Bronchial epithelial cell (primary cell): Measurements from ENCODE around the gene TRABD2A. TPM values are rescaled to one million over a fixed set of nuclear protein-coding genes. Genes with fewer than 3 reads are reported as not detected.
A peak's percentile ranks its signal among the peaks of the same experiment; 100 is the strongest.

Source experiments
- DNase-seq: peaks from one replicate; pipeline ENCODE4 v3.0.0-alpha.2; 2010; ENCODE audit warnings: low read depth
- FAIRE-seq: peaks from 2 replicates; lab custom pipeline; 2011; peaks lifted over from hg19 to GRCh38; lab: Jason Lieb, UNC
- H3K27me3 ChIP-seq: 2 replicates; pipeline ENCODE4 v1.5.1; 2011; ENCODE audit warnings: low read length; ENCODE audit not compliant: control insufficient read depth, insufficient read depth
- H3K36me3 ChIP-seq: 2 replicates; pipeline ENCODE4 v1.5.1; 2011; ENCODE audit warnings: low read length; ENCODE audit not compliant: control insufficient read depth, insufficient read depth
- H3K4me3 ChIP-seq: 2 replicates; pipeline ENCODE4 v1.5.1; 2011; ENCODE audit warnings: mild to moderate bottlenecking, low read depth, low read length, control low read depth
- CTCF ChIP-seq: IDR thresholded peaks from 2 replicates; pipeline ENCODE4 v1.5.1; 2011; ENCODE audit warnings: mild to moderate bottlenecking, moderate library complexity, low read length, control low read depth, inconsistent platforms; ENCODE audit not compliant: insufficient read depth, severe bottlenecking
- total RNA-seq: library from RNA; depleted of rRNA; stranded (reverse); fragments of >200 nt; gene quantifications from 2 replicates; pipeline ENCODE4 v1.2.1, GENCODE V29; 2014

Gene TRABD2A
- 0.64 and 1.3 TPM in 2 replicates for total RNA-seq

GRCh38 chr2:84880645-84881521, at the start of gene TRABD2A:
TSS of gene TRABD2A (minus strand) at chr2:84881084. CDS start at chr2:84881039, 45 bp downstream.
- H3K36me3 ChIP-seq = no peaks in the 10 kb centered on the region
- peak within 1 kb of the TSS; percentile 38 for H3K4me3 ChIP-seq
- FAIRE-seq = no peak
- TF ChIP-seq CTCF = no peak
- peaks cover 15% of the 10 kb centered on the region for H3K27me3 ChIP-seq
- no peak for DNase-seq

- FAIRE-seq (no peak), DNase-seq (no peak)
- TF ChIP-seq CTCF = no peak
- Histone ChIP-seq H3K27me3 (no peaks in the 10 kb centered on the region), H3K36me3 (no peaks in the 10 kb centered on the region), H3K4me3 (no peak overlapping the region)
Observed at GRCh38 chr2:84927275-84927627, 46.4 kb upstream of the TRABD2A start.

GRCh38 chr2:84925724-84926376, 45.0 kb upstream of the TRABD2A start:
- peak; percentile 95 for TF ChIP-seq CTCF
- DNase-seq (peak; percentile 81), FAIRE-seq (no peak)
- Histone ChIP-seq H3K27me3 (no peaks in the 10 kb centered on the region), H3K36me3 (no peaks in the 10 kb centered on the region), H3K4me3 (peak overlapping the region; percentile 28)

- Histone ChIP-seq H3K4me3 (no peak overlapping the region), H3K27me3 (no peaks in the 10 kb centered on the region), H3K36me3 (no peaks in the 10 kb centered on the region)
- FAIRE-seq = no peak
- no peak for TF ChIP-seq CTCF
- peak; percentile 95 for DNase-seq
Observed at GRCh38 chr2:84925336-84925723, 44.4 kb upstream of the TRABD2A start.

- Histone ChIP-seq H3K36me3 (no peaks in the 10 kb centered on the region), H3K4me3 (no peak overlapping the region), H3K27me3 (no peaks in the 10 kb centered on the region)
- TF ChIP-seq CTCF = no peak
- FAIRE-seq (no peak), DNase-seq (peak; percentile 87)
Observed at GRCh38 chr2:84924173-84925106, 43.6 kb upstream of the TRABD2A start.
